OCI-LY1 (cell line): ENCODE measurements around the gene TERT.

Experiments
- H2AFZ ChIP-seq: fragments of 200-600 bp; sonication (generic), shearing (Covaris generic); 2 replicates; pipeline ENCODE4 v1.6.0; 2014; ENCODE audit warnings: antibody characterized with exemption, mild to moderate bottlenecking, low read length
- H3F3A ChIP-seq: fragments of 200-600 bp; sonication (generic), shearing (Covaris generic); 2 replicates; pipeline ENCODE4 v1.6.0; 2014; ENCODE audit warnings: mild to moderate bottlenecking, antibody characterized with exemption, low read length, moderate library complexity; ENCODE audit not compliant: insufficient read depth
- H3K27ac ChIP-seq: fragments of 200-600 bp; sonication (generic); 2 replicates; pipeline ENCODE4 v1.5.1; 2014; ENCODE audit warnings: low read length, mixed run types, mild to moderate bottlenecking, low read depth; ENCODE audit not compliant: poor library complexity, severe bottlenecking
- H3K27me3 ChIP-seq: fragments of 200-600 bp; sonication (generic); 2 replicates; pipeline ENCODE4 v1.6.0; 2014; ENCODE audit warnings: antibody characterized with exemption, mild to moderate bottlenecking, low read length, moderate library complexity; ENCODE audit not compliant: insufficient read depth
- H3K36me3 ChIP-seq: fragments of 200-600 bp; sonication (generic); 2 replicates; pipeline ENCODE4 v1.6.1; 2014; ENCODE audit warnings: mild to moderate bottlenecking, antibody characterized with exemption, low read length, moderate library complexity, mixed read lengths; ENCODE audit not compliant: insufficient read depth
- H3K4me1 ChIP-seq: fragments of 200-600 bp; sonication (generic); 2 replicates; pipeline ENCODE4 v1.5.1; 2014; ENCODE audit warnings: mild to moderate bottlenecking, low read length, moderate library complexity; ENCODE audit not compliant: insufficient read depth, severe bottlenecking
- H3K4me2 ChIP-seq: fragments of 200-600 bp; sonication (generic), shearing (Covaris generic); 2 replicates; pipeline ENCODE4 v1.6.1; 2014; ENCODE audit warnings: low read length
- H3K4me3 ChIP-seq: fragments of 200-600 bp; sonication (generic); 2 replicates; pipeline ENCODE4 v1.5.1; 2014; ENCODE audit warnings: low read length, low read depth, mild to moderate bottlenecking, mixed read lengths; ENCODE audit not compliant: poor library complexity, severe bottlenecking
- H3K79me2 ChIP-seq: fragments of 200-600 bp; shearing (Covaris generic); 2 replicates; pipeline ENCODE4 v1.6.1; 2016; ENCODE audit warnings: mixed run types, low read length, mixed read lengths; ENCODE audit not compliant: insufficient read depth
- H3K9ac ChIP-seq: fragments of 200-600 bp; sonication (generic), shearing (Covaris generic); 2 replicates; pipeline ENCODE4 v1.6.1; 2014; ENCODE audit warnings: mild to moderate bottlenecking, low read length, mixed read lengths
- H3K9me2 ChIP-seq: fragments of 200-600 bp; sonication (generic), shearing (Covaris generic); 2 replicates; pipeline ENCODE4 v1.6.1; 2014; ENCODE audit warnings: low read depth, mild to moderate bottlenecking, low read length, mixed read lengths
- H3K9me3 ChIP-seq: fragments of 200-600 bp; shearing (Covaris generic); 2 replicates; pipeline ENCODE4 v1.6.1; 2014; ENCODE audit warnings: low read length, mixed read lengths
- H4K20me1 ChIP-seq: fragments of 200-600 bp; sonication (generic), shearing (Covaris generic); 2 replicates; pipeline ENCODE4 v1.6.0; 2016; ENCODE audit warnings: mild to moderate bottlenecking, low read length; ENCODE audit not compliant: insufficient read depth
- EZH2 ChIP-seq: fragments of 200-600 bp; sonication (generic), shearing (Covaris generic); IDR thresholded peaks from 2 replicates; pipeline ENCODE4 v1.8.0; 2017; ENCODE audit warnings: borderline replicate concordance, mixed run types, mild to moderate bottlenecking, antibody characterized with exemption, low read length, moderate library complexity, mixed read lengths
- TF ChIP-seq, protein P1 (sequence below): fragments of 200-600 bp; sonication (generic), shearing (Covaris generic); IDR thresholded peaks from 2 replicates; pipeline ENCODE4 v1.5.1; 2017; ENCODE audit warnings: mild to moderate bottlenecking, antibody characterized with exemption, low read length, moderate library complexity, mixed read lengths

Gene TERT

DNA sequence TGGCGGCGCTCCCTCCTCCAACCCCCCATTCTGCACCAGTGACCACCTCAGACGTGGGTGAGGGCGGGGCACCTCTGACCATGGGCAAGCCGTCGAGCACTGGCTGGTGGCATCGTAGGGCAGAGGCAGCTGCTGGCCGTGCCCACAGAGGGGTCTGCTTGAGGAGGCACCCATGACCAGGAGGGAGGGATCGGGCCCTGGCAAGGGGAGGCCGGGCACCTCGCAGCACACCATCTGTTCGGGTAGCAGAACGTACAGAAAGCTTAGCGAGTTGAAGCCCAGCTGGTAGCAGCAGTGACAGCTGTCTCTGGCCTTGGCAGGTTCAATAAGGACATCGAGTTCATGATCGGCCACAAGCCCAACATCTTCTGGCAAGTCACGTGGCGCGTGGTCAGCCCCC, 74.0 kb downstream of the TERT start:
- no peaks in the 10 kb centered on the region for H3K79me2 ChIP-seq
- no peaks in the 10 kb centered on the region for H3K27me3 ChIP-seq
- no peaks in the 10 kb centered on the region for H3K9me3 ChIP-seq
- no peak overlapping the region for H3K4me2 ChIP-seq
- no peaks in the 10 kb centered on the region for H4K20me1 ChIP-seq
- H2AFZ ChIP-seq: no peak overlapping the region
- H3K4me3 ChIP-seq: no peak overlapping the region
- no peaks in the 10 kb centered on the region for H3K9me2 ChIP-seq
- no peaks in the 10 kb centered on the region for H3K4me1 ChIP-seq
- H3F3A ChIP-seq: no peaks in the 10 kb centered on the region
- no peaks in the 10 kb centered on the region for H3K36me3 ChIP-seq
- no peak overlapping the region for H3K27ac ChIP-seq
- no peak for TF ChIP-seq EZH2
- TF ChIP-seq, protein P1, sequence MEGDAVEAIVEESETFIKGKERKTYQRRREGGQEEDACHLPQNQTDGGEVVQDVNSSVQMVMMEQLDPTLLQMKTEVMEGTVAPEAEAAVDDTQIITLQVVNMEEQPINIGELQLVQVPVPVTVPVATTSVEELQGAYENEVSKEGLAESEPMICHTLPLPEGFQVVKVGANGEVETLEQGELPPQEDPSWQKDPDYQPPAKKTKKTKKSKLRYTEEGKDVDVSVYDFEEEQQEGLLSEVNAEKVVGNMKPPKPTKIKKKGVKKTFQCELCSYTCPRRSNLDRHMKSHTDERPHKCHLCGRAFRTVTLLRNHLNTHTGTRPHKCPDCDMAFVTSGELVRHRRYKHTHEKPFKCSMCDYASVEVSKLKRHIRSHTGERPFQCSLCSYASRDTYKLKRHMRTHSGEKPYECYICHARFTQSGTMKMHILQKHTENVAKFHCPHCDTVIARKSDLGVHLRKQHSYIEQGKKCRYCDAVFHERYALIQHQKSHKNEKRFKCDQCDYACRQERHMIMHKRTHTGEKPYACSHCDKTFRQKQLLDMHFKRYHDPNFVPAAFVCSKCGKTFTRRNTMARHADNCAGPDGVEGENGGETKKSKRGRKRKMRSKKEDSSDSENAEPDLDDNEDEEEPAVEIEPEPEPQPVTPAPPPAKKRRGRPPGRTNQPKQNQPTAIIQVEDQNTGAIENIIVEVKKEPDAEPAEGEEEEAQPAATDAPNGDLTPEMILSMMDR: no peak
- H3K9ac ChIP-seq: no peak overlapping the region

DNA sequence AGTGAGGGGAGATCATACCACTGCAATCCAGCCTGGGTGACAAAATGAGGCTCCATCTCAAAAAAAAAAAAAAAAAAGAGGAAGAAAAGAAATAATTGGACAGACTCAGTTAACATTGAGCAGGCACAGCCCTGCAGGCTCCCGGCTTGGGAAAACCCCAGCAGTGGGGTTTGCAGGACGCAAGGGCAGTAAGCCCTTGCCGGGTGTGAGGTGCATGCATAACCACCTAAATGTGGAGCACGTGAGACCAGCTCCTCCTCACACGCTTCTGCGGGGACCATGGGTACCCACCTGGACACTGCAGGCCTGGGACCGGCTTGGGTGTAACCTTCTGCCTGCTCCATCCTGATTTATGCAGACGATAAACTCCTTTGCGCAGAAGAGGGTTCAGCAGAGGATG, 74.5 kb downstream of the TERT start:
- Histone ChIP-seq H3K9me3 (no peaks in the 10 kb centered on the region), H3K9me2 (no peaks in the 10 kb centered on the region), H3K27me3 (no peaks in the 10 kb centered on the region; the same call in 1 of the 2 replicates), H3K9ac (no peak overlapping the region), H3K27ac (no peak overlapping the region), H3F3A (no peaks in the 10 kb centered on the region), H3K36me3 (no peaks in the 10 kb centered on the region), H4K20me1 (no peaks in the 10 kb centered on the region), H3K79me2 (no peaks in the 10 kb centered on the region), H3K4me2 (no peak overlapping the region), H3K4me3 (no peak overlapping the region), H2AFZ (no peak overlapping the region), H3K4me1 (no peaks in the 10 kb centered on the region)
- TF ChIP-seq, protein P1: no peak
- TF ChIP-seq EZH2: no peak

DNA sequence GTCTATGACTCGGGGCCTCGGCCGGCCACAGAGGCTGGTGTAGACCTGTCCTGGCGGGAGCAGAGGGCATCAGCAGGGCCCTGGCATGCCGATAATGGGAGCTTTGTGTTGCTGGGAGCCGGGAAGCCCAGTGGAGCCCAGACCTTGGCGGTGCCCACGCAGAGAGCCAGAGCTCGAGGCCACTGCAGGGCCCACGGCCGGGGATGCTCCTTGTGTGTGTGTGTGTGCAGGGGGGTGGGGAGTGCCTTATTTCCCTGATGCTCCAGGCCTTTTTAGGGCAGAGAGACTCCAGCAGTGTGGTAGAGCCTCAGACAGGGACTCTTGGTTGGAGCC, 75.1 kb downstream of the TERT start:
- Histone ChIP-seq H3F3A (no peaks in the 10 kb centered on the region), H2AFZ (no peak overlapping the region), H3K27ac (no peak overlapping the region), H3K27me3 (no peaks in the 10 kb centered on the region; the same call in 1 of the 2 replicates), H3K9ac (no peak overlapping the region), H3K9me3 (no peaks in the 10 kb centered on the region), H3K9me2 (no peaks in the 10 kb centered on the region), H4K20me1 (no peaks in the 10 kb centered on the region), H3K36me3 (no peaks in the 10 kb centered on the region), H3K79me2 (no peaks in the 10 kb centered on the region), H3K4me2 (no peak overlapping the region), H3K4me3 (no peak overlapping the region), H3K4me1 (no peaks in the 10 kb centered on the region)
- no peak for TF ChIP-seq EZH2
- TF ChIP-seq, protein P1: no peak
